NOMO-1 (cell line): ENCODE measurements around the gene CD2AP.
A peak's percentile ranks its signal among the peaks of the same experiment; 100 is the strongest.
"Not testable (repeated sequence)": the region's sequence is repeated elsewhere in the genome, so short reads cannot be mapped to it uniquely, and the experiment has no call there.

Experiments
- DNase-seq, 2 experiments: peaks; one replicate each; lab custom pipeline; 2025; ENCODE audit not compliant: unreplicated experiment in 2 of 2; lab: John Stamatoyannopoulos, UW

The CD2AP gene

GRCh38 chr6:47456536-47456975 lies 21.0 kb upstream of the CD2AP start:
- DNase-seq: no peak

GRCh38 chr6:47457370-47457769 lies 20.2 kb upstream of the CD2AP start:
- DNase-seq: no peak

- no peak for DNase-seq
These were observed 13.5 kb upstream of the CD2AP start for GRCh38 chr6:47464052-47464451.

GRCh38 chr6:47465117-47465516 lies 12.5 kb upstream of the CD2AP start:
- no peak for DNase-seq

- no peak for DNase-seq
These were observed 5.7 kb upstream of the CD2AP start for GRCh38 chr6:47471911-47472310.

GRCh38 chr6:47473791-47474346 lies 3.7 kb upstream of the CD2AP start:
- DNase-seq: no peak

GRCh38 chr6:47475319-47475816 lies 2.2 kb upstream of the CD2AP start:
- DNase-seq: no peak

GRCh38 chr6:47476781-47477496 lies 650 bp upstream of the CD2AP start:
- DNase-seq: peak in 1 of 2 experiments; percentile 57

GRCh38 chr6:47478233-47479139 lies 897 bp downstream of the CD2AP start:
- DNase-seq: peak in 1 of 2 experiments; percentile 28

- peak in 1 of 2 experiments; percentile 28 for DNase-seq
These were observed 1.5 kb downstream of the CD2AP start for GRCh38 chr6:47479140-47479508.

GRCh38 chr6:47479874-47480273 lies 2.3 kb downstream of the CD2AP start:
- DNase-seq: no peak

GRCh38 chr6:47481213-47481612 lies 3.6 kb downstream of the CD2AP start:
- DNase-seq: not testable (repeated sequence)

GRCh38 chr6:47481806-47482205 lies 4.2 kb downstream of the CD2AP start:
- DNase-seq: no peak

- no peak for DNase-seq
These were observed 5.9 kb downstream of the CD2AP start for GRCh38 chr6:47483516-47483852.

- DNase-seq: no peak
These were observed 6.4 kb downstream of the CD2AP start for GRCh38 chr6:47483853-47484546.

GRCh38 chr6:47484616-47485015 lies 7.0 kb downstream of the CD2AP start:
- no peak for DNase-seq

- DNase-seq: no peak
These were observed 7.5 kb downstream of the CD2AP start for GRCh38 chr6:47485083-47485482.

- DNase-seq: no peak
These were observed 8.0 kb downstream of the CD2AP start for GRCh38 chr6:47485491-47486135.

GRCh38 chr6:47489995-47490394 lies 12.4 kb downstream of the CD2AP start:
- no peak for DNase-seq

- DNase-seq: no peak
These were observed 13.1 kb downstream of the CD2AP start for GRCh38 chr6:47490676-47491075.
